HEK293T (cell line): Measurements from ENCODE around the gene FGGY.

ENCODE experiments used
- CTCF ChIA-PET: fragments of 350-600 bp; formaldehyde crosslinking; extraction: SDS; loops from one replicate; lab custom pipeline; 2021; ENCODE audit warnings: antibody characterized with exemption, inconsistent platforms; lab: Yijun Ruan, JAX
- POLR2A ChIA-PET: fragments of 350-600 bp; formaldehyde crosslinking; extraction: SDS; loops from one replicate; lab custom pipeline; 2020; ENCODE audit warnings: antibody characterized with exemption, inconsistent platforms; lab: Yijun Ruan, JAX
- DNase-seq: peaks from one replicate; pipeline ENCODE4 v3.0.0; 2012; ENCODE audit warnings: mixed read lengths; ENCODE audit errors: extremely low spot score
- ARNT ChIP-seq: fragments of 450-650 bp; IDR thresholded peaks from 2 replicates; pipeline ENCODE4 v1.6.1; 2017; ENCODE audit warnings: mild to moderate bottlenecking
- BHLHE40 ChIP-seq: fragments of 450-650 bp; IDR thresholded peaks from 2 replicates; pipeline ENCODE4 v1.6.1; 2016; ENCODE audit warnings: mild to moderate bottlenecking, moderate library complexity, borderline replicate concordance
- CTBP1 ChIP-seq: fragments of 450-650 bp; IDR thresholded peaks from 2 replicates; pipeline ENCODE4 v1.6.1; 2016; ENCODE audit warnings: borderline replicate concordance
- ELF4 ChIP-seq: fragments of 450-650 bp; IDR thresholded peaks from 2 replicates; pipeline ENCODE4 v1.6.1; 2017; ENCODE audit warnings: antibody characterized with exemption
- FOXA1 ChIP-seq: fragments of 450-650 bp; IDR thresholded peaks from 2 replicates; pipeline ENCODE4 v1.6.1; 2016; ENCODE audit warnings: mild to moderate bottlenecking
- FOXK2 ChIP-seq: fragments of 450-650 bp; IDR thresholded peaks from 2 replicates; pipeline ENCODE4 v1.6.1; 2016; ENCODE audit warnings: mild to moderate bottlenecking
- FOXM1 ChIP-seq: fragments of 450-650 bp; IDR thresholded peaks from 2 replicates; pipeline ENCODE4 v1.6.1; 2017; ENCODE audit warnings: mild to moderate bottlenecking, borderline replicate concordance
- HDGF ChIP-seq: fragments of 450-650 bp; IDR thresholded peaks from 2 replicates; pipeline ENCODE4 v1.6.1; 2017; ENCODE audit warnings: antibody characterized with exemption, borderline replicate concordance
- L3MBTL2 ChIP-seq: fragments of 450-650 bp; conservative IDR thresholded peaks from 2 replicates; pipeline ENCODE4 v1.6.1; 2016; ENCODE audit warnings: mild to moderate bottlenecking
- LEF1 ChIP-seq: fragments of 450-650 bp; IDR thresholded peaks from 2 replicates; pipeline ENCODE4 v1.6.1; 2017; ENCODE audit warnings: mild to moderate bottlenecking, borderline replicate concordance
- NFRKB ChIP-seq: fragments of 450-650 bp; IDR thresholded peaks from 2 replicates; pipeline ENCODE4 v1.6.1; 2016; ENCODE audit warnings: mild to moderate bottlenecking, moderate library complexity
- PKNOX1 ChIP-seq: fragments of 450-650 bp; IDR thresholded peaks from 2 replicates; pipeline ENCODE4 v1.6.1; 2016
- SP1 ChIP-seq: fragments of 450-650 bp; IDR thresholded peaks from 2 replicates; pipeline ENCODE4 v1.6.1; 2017
- SUZ12 ChIP-seq: fragments of 450-650 bp; IDR thresholded peaks from 2 replicates; pipeline ENCODE4 v1.6.1; 2016; ENCODE audit warnings: mild to moderate bottlenecking
- TARDBP ChIP-seq: fragments of 450-650 bp; IDR thresholded peaks from 2 replicates; pipeline ENCODE4 v1.6.1; 2016
- ZNF384 ChIP-seq: fragments of 450-650 bp; IDR thresholded peaks from 2 replicates; pipeline ENCODE4 v1.6.1; 2016

The FGGY gene

GRCh38 chr1:59686574-59686973 lies 389.7 kb downstream of the FGGY start:
- TF ChIP-seq FOXK2 (no peak), SP1 (no peak), HDGF (no peak), CTBP1 (no peak), NFRKB (no peak), BHLHE40 (no peak), L3MBTL2 (no peak), ZNF384 (no peak), ARNT (no peak), PKNOX1 (no peak), SUZ12 (no peak), ELF4 (no peak), LEF1 (no peak)
- ChIA-PET POLR2A (no interaction called here), CTCF (interaction anchor here (0.6 kb wide), 1 partner anchor 8 kb away, joined by 3 read pairs; no protein-coding TSS in a partner anchor)
- no peak for DNase-seq

DNA sequence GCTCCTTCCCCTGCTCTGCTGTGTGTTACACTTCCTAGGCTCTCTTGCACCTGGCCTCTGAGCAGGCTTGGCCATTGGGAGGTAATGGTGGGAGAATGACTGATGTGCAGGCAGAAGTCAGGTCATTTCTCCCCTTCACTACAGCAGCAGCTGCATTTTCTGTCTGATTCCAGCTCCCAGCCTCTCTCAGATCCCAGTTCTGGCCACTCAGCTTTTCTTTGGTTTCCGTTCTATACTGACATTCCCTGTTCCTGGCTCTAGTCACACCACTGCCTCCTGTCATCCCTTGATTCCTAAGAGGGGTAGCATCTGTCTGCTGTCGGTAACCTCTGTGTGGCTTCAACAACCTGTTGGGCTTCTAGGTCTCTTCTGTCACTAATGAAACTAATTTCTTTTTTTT lies 390.2 kb downstream of the FGGY start:
- TF ChIP-seq NFRKB, result no peak
- no peak for TF ChIP-seq ARNT
- TF ChIP-seq HDGF, result no peak
- TF ChIP-seq L3MBTL2, result no peak
- TF ChIP-seq CTBP1, result no peak
- no peak for TF ChIP-seq ELF4
- TF ChIP-seq BHLHE40, result no peak
- no peak for TF ChIP-seq FOXK2
- TF ChIP-seq FOXM1, result no peak
- TF ChIP-seq TARDBP, result no peak
- TF ChIP-seq FOXA1, result no peak
- no peak for TF ChIP-seq PKNOX1
- TF ChIP-seq SP1, result no peak
- TF ChIP-seq SUZ12, result no peak
- TF ChIP-seq ZNF384, result no peak
- TF ChIP-seq LEF1, result no peak
- ChIA-PET POLR2A (no interaction called here), CTCF (interaction anchor here (0.6 kb wide), 1 partner anchor 9 kb away, joined by 3 read pairs; no protein-coding TSS in a partner anchor)
- DNase-seq, result no peak

DNA sequence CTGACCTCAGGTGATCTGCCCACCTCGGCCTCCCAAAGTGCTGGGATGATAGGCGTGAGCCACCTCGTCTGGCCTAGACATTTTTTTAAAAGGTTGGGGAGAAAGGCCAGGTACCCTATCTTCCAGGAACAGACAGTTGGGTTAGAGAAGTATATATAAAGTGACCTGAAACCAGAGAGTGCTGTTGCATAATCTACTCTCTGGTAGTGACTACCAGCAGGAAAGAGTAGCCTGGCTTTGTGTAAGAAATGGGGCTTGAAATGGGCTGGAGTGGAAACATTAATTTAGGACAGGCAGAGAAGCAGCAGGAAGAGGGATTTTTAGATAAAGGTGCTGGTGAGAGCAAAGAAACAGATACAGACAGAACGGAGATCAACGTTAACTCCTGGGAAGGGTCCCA lies 392.1 kb downstream of the FGGY start:
- DNase-seq, result no peak
- CTCF ChIA-PET, result no interaction called here
- POLR2A ChIA-PET, result no interaction called here
- no peak for TF ChIP-seq FOXK2

GRCh38 chr1:59689730-59690129 lies 392.8 kb downstream of the FGGY start:
- CTCF ChIA-PET, result interaction anchor here (1.2 kb wide), 1 partner anchor 9 kb away, joined by 4 read pairs; no protein-coding TSS in a partner anchor
- POLR2A ChIA-PET, result no interaction called here
- no peak for DNase-seq
- TF ChIP-seq NFRKB, result no peak
- no peak for TF ChIP-seq BHLHE40
- TF ChIP-seq ZNF384, result no peak
- no peak for TF ChIP-seq PKNOX1
- no peak for TF ChIP-seq HDGF

DNA sequence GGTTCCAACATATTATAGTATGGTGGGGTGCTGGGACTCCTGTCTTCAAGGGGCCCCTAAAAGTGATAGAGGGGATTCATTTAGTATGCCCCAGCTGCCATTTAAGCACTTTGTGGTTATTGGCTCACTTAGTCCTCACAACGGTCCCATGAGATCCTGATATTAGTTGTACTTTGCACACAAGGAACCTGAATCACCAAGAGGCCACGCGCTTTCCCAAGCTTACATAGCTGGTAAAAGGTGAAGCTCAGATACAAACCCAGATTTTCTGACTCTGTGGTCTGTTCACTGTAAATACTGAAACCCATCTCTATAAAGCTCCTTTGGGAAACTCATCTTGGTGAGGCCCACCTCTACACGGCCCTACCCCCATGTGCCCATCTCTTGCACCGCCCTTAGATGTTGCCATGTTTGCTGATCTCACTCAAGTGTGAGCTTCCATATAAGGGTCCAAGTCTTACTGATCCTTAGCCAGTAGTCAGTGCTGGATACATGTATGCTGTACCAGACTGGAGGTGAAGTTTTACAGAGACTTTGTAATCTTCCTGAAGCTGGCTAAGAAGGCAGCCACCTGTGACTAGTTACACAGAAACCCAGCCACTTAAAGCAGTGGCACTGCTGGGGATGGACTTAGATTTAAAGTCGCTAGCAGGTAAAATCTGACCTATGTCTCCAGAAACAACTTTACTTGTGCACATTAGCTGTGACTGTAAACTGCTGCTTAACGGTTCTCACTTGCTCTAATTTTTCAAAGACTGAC lies 393.5 kb downstream of the FGGY start:
- CTCF ChIA-PET, result interaction anchor here (1.2 kb wide), 1 partner anchor 9 kb away, joined by 4 read pairs; no protein-coding TSS in a partner anchor
- DNase-seq, result no peak
- TF ChIP-seq CTBP1 (no peak), L3MBTL2 (no peak), HDGF (no peak), ARNT (no peak), FOXK2 (no peak), SUZ12 (no peak)
- POLR2A ChIA-PET, result no interaction called here

DNA sequence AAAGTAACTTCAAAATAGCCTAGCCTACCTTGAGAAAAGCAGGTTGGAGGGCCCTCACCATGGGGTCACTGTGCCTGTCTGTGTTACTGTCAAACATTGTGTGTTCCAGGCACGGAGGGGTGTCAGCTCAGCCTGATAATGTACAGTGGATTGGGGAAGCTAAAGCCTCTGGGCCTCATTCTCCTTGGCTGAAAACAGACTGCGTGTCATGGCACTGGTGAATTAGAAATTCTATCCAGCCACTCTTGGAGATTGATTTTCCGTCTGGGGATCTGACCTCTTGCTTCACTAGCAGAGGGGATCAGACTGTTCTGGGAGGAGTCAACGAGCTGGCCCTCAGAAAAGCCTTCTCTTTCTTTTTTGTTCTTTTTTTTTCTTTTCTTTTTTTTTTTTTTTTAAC lies 394.4 kb downstream of the FGGY start:
- CTCF ChIA-PET, result no interaction called here
- TF ChIP-seq ARNT, result no peak
- TF ChIP-seq TARDBP, result no peak
- TF ChIP-seq LEF1, result no peak
- no peak for TF ChIP-seq SP1

GRCh38 chr1:59692591-59692990 lies 395.7 kb downstream of the FGGY start:
- TF ChIP-seq HDGF (no peak), TARDBP (no peak)
- ChIA-PET CTCF (interaction anchor here (0.6 to 0.7 kb wide), 2 partner anchors 91 to 993 kb away, joined by 3 read pairs; partner anchors contain the start of gene MYSM1), POLR2A (no interaction called here)
- no peak for DNase-seq

More for the DNA sequence above, 394.4 kb downstream of the FGGY start:
- DNase-seq, result no peak
- POLR2A ChIA-PET, result no interaction called here
